PC-9 (cell line): ENCODE data around the gene TMEM260.

Experiments
- EZH2 ChIP-seq: fragments of 200-600 bp; sonication (generic); IDR thresholded peaks from 2 replicates; pipeline ENCODE4 v1.8.0; 2017; ENCODE audit warnings: antibody characterized with exemption, low read depth
- TF ChIP-seq, protein P1 (sequence below): fragments of 200-600 bp; sonication (generic); conservative IDR thresholded peaks from 2 replicates; pipeline ENCODE4 v1.6.1; 2017; ENCODE audit warnings: mixed run types, antibody characterized with exemption, mild to moderate bottlenecking, moderate library complexity

DNA sequence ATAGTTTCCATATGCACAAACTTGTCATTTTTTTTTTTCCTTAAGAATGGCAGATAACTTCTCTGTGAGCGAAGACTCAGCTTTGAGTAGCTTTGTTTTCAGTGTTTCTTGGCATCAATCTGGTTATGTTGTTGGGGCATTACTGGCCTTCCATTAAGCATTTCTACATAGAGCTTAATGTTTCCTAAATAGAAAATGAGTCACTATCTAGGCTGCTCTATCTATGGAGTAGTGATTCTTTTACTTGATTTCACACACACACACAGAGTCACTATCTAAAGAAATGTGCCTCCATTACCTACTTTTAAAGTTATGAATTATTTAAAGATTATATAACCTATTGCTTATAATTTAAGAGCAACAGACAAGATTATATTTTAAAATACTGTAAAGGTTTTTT is 53.9 kb downstream of the TMEM260 start:
- TF ChIP-seq, protein P1, sequence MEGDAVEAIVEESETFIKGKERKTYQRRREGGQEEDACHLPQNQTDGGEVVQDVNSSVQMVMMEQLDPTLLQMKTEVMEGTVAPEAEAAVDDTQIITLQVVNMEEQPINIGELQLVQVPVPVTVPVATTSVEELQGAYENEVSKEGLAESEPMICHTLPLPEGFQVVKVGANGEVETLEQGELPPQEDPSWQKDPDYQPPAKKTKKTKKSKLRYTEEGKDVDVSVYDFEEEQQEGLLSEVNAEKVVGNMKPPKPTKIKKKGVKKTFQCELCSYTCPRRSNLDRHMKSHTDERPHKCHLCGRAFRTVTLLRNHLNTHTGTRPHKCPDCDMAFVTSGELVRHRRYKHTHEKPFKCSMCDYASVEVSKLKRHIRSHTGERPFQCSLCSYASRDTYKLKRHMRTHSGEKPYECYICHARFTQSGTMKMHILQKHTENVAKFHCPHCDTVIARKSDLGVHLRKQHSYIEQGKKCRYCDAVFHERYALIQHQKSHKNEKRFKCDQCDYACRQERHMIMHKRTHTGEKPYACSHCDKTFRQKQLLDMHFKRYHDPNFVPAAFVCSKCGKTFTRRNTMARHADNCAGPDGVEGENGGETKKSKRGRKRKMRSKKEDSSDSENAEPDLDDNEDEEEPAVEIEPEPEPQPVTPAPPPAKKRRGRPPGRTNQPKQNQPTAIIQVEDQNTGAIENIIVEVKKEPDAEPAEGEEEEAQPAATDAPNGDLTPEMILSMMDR: no peak
- no peak for TF ChIP-seq EZH2
